Loucy (cell line): ENCODE results near the gene GPC5.

Experiments used
- EZH2phosphoT487 ChIP-seq: fragments of 200-600 bp; IDR thresholded peaks from 2 replicates; pipeline ENCODE4 v1.6.1; 2018; ENCODE audit warnings: antibody characterized with exemption, mild to moderate bottlenecking, moderate library complexity, borderline replicate concordance
- TF ChIP-seq, protein P1 (sequence below): fragments of 200-600 bp; sonication (generic); conservative IDR thresholded peaks from 2 replicates; pipeline ENCODE4 v1.5.1; 2014; ENCODE audit warnings: mild to moderate bottlenecking, antibody characterized with exemption, low read length

DNA sequence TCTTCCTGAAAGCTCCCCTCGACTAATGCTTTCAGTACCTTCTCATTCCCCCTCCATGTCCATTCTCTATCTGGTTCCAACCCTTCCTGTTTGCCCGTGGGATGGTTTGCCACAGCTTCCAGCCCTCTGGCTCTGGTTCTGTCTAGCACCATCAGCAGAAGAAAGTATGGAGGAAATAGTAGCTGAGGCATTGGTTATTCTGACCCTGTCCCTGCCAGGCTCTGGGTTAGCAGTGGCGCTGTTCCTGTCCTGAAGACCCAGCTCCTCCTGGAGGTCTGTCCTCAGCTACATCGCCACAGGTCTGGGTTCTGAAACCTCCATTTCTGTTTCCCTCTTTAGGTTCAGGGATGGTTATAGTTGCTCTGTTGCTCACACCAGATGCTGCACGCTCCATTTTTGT is 1223.6 kb downstream of the GPC5 start:
- TF ChIP-seq, protein P1, sequence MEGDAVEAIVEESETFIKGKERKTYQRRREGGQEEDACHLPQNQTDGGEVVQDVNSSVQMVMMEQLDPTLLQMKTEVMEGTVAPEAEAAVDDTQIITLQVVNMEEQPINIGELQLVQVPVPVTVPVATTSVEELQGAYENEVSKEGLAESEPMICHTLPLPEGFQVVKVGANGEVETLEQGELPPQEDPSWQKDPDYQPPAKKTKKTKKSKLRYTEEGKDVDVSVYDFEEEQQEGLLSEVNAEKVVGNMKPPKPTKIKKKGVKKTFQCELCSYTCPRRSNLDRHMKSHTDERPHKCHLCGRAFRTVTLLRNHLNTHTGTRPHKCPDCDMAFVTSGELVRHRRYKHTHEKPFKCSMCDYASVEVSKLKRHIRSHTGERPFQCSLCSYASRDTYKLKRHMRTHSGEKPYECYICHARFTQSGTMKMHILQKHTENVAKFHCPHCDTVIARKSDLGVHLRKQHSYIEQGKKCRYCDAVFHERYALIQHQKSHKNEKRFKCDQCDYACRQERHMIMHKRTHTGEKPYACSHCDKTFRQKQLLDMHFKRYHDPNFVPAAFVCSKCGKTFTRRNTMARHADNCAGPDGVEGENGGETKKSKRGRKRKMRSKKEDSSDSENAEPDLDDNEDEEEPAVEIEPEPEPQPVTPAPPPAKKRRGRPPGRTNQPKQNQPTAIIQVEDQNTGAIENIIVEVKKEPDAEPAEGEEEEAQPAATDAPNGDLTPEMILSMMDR = no peak
- TF ChIP-seq EZH2phosphoT487 = no peak
